ENCODE data around the gene SOHLH2.

Gene SOHLH2

GRCh38 chr13:36124236-36124822 is 90.0 kb downstream of the SOHLH2 start:
- Mint-ChIP-seq H3K9me3 (peaks cover 6% of the 10 kb centered on the region), H3K27ac (ENCODE audit: low read depth) (no peak overlapping the region), H3K4me1 (no peaks in the 10 kb centered on the region), H3K27me3 (no peaks in the 10 kb centered on the region), H3K36me3 (ENCODE audit: insufficient read depth) (no peaks in the 10 kb centered on the region), H3K4me3 (no peak overlapping the region)
- ATAC-seq (replicated peaks; ENCODE audit: extremely low read depth, poor library complexity, severe bottlenecking) (no peak), DNase-seq (ENCODE audit: low spot score in 2 of 2) (no peak)

Measured in central memory CD8-positive, alpha-beta T cell (primary cell).